ENCODE results near the gene TMCO2.
"Not testable (repeated sequence)": the region's sequence is repeated elsewhere in the genome, so short reads cannot be mapped to it uniquely, and the experiment has no call there.

TMCO2 gene

DNA sequence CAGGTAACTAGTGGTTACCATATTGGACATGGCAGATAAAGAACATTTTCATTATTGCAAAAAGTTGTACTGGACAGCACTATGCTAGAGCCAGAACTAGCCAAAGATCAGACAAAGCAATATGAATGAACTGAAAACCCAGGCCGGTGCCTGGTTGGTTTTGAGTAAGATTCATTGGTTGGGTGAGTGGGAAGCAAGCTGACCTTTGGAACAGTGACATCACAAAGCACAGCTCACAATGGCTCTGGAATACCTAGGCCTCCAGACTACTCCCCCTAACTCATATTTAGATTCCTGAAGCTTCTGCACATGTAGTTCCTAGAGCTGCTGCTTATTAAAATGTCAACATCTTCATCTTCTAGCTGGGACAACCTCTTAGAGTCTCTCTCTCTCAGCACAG lies at the start of gene TMCO2:
Gene TMCO2, plus strand, starts transcription at position 283 of the 400 bp plus-strand sequence. Its CDS starts 57 bp downstream, at position 340.
- Histone ChIP-seq H3K27ac (no peak within 1 kb of the TSS), H3K36me3 (replicated peaks) (no peaks in the 10 kb centered on the region), H3K27me3 (replicated peaks) (no peaks in the 10 kb centered on the region), H3K4me3 (ENCODE audit: low read depth, low read length) (no peak within 1 kb of the TSS)
- TF ChIP-seq, protein P1, sequence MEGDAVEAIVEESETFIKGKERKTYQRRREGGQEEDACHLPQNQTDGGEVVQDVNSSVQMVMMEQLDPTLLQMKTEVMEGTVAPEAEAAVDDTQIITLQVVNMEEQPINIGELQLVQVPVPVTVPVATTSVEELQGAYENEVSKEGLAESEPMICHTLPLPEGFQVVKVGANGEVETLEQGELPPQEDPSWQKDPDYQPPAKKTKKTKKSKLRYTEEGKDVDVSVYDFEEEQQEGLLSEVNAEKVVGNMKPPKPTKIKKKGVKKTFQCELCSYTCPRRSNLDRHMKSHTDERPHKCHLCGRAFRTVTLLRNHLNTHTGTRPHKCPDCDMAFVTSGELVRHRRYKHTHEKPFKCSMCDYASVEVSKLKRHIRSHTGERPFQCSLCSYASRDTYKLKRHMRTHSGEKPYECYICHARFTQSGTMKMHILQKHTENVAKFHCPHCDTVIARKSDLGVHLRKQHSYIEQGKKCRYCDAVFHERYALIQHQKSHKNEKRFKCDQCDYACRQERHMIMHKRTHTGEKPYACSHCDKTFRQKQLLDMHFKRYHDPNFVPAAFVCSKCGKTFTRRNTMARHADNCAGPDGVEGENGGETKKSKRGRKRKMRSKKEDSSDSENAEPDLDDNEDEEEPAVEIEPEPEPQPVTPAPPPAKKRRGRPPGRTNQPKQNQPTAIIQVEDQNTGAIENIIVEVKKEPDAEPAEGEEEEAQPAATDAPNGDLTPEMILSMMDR (IDR thresholded peaks at IDR 0.05; ENCODE audit: low read depth, low read length, missing control alignments) = no peak
- in situ Hi-C loops (cut with HindIII; ENCODE audit: low pct_ligation_motif_present, low sequenced_read_pairs) = no loop called here
- DNase-seq = no peak

DNA sequence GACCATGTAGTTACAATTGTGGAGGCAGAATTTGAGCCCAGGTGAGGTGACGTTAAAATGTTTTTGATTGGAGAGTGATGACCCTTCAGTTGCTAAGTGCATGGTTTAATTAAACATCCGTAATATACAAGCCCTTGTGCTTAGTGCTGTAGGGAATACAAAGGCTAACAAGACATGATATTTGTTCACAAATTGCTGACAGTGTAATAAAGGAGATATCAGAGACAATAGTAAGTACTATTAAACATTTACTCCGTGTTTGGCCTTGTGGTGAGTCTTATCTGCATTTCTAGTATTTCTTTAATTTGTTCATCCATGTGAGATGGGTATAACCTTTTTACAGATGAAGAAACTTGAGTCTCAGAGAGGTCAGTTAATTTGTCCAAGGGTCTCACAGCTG lies 48.6 kb upstream of the TMCO2 start:
- no peaks in the 10 kb centered on the region for H3K27me3 ChIP-seq (replicated peaks)
- no peak for DNase-seq
- H3K4me3 ChIP-seq (ENCODE audit: low read depth, low read length) = no peak overlapping the region
- TF ChIP-seq, protein P1 (IDR thresholded peaks at IDR 0.05; ENCODE audit: low read depth, low read length, missing control alignments) = no peak
- H3K36me3 ChIP-seq (replicated peaks) = no peaks in the 10 kb centered on the region
- in situ Hi-C loops (cut with HindIII; ENCODE audit: low pct_ligation_motif_present, low sequenced_read_pairs) = no loop called here
- H3K27ac ChIP-seq = no peak overlapping the region

DNA sequence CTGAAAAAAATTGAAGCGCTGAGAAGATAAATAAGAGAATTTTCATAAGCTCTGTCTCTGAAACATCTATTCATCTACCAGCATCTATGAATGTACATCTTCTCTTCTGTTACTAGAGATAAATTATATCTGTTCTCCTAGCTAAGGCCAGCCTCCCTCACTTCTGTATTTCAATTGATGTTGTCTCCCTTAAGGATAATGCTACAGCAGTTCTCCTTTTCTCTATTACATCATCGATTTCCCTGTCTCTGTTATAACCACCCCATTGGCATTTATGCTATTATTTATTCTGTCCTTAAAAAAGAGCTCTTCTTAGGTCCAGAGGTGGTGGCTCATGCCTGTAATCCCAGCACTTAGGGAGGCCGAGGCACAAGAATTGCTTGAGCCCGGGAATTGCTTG lies 42.9 kb upstream of the TMCO2 start:
- no peak for DNase-seq
- TF ChIP-seq, protein P1 (IDR thresholded peaks at IDR 0.05; ENCODE audit: low read depth, low read length, missing control alignments) = no peak

DNA sequence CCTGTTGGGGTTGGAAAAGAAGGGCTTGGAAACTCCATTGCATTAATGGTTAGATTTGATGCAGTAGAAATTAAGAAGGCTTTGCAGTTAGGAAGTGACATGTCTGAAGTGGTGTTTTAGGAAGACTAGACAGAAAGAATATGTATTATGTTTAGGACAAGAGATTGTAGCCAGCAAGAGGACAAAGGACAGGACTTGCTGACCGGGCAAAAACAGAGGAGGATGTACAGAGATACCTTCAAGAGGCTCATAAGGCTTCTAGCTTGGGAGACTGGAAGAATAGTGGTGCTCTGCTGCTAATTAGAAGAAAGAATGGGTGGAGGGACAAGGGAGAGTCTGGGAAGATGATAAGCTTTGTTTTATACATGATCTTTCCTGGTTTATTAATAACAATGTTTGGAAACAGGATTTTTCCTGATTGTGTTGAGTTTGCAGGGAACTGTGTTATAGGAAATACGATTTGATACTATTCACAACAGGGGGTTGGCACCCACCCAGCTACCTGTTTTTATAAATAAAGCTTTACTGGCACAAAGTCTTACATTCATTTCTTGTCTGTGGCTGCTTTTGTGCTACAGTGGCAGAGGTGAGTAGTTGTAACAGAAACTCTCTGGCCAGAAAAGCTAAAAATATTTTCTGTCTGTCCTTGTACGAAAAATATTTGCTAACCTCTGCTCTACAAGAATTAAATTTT lies 37.1 kb upstream of the TMCO2 start:
- TF ChIP-seq, protein P1 (IDR thresholded peaks at IDR 0.05; ENCODE audit: low read depth, low read length, missing control alignments) = no peak
- in situ Hi-C loops (cut with HindIII; ENCODE audit: low pct_ligation_motif_present, low sequenced_read_pairs) = no loop called here
- H3K27me3 ChIP-seq (replicated peaks) = no peaks in the 10 kb centered on the region

More for the DNA sequence above, 42.9 kb upstream of the TMCO2 start:
- no peak overlapping the region for H3K27ac ChIP-seq
- in situ Hi-C loops (cut with HindIII; ENCODE audit: low pct_ligation_motif_present, low sequenced_read_pairs) = no loop called here
- H3K27me3 ChIP-seq (replicated peaks) = no peaks in the 10 kb centered on the region
- no peak overlapping the region for H3K4me3 ChIP-seq (ENCODE audit: low read depth, low read length)
- H3K36me3 ChIP-seq (replicated peaks) = peaks cover 3% of the 10 kb centered on the region

DNA sequence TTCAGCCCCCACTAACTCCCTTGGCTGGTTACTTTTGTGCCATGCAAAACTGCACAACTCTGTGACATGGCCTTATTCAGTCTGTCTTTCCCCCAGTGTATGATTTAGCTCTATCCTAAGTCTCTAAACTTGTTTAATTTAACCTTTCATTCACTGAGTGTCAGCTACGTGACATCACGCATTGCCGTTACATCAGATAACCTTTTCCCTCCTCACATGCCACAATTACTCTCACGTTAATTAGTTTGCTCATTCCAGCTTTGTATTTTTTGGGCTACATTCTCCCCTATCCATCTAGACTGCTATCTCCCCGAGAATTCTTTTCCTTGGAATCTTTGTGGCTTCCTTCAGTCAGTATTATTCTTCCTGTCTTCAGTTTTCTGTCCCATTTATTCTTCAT lies 29.4 kb upstream of the TMCO2 start:
- H3K4me3 ChIP-seq (ENCODE audit: low read depth, low read length) = no peak overlapping the region
- in situ Hi-C loops (cut with HindIII; ENCODE audit: low pct_ligation_motif_present, low sequenced_read_pairs) = no loop called here

More for the DNA sequence above, 37.1 kb upstream of the TMCO2 start:
- Histone ChIP-seq H3K27ac (no peak overlapping the region), H3K4me3 (ENCODE audit: low read depth, low read length) (no peak overlapping the region), H3K36me3 (replicated peaks) (peaks cover 3% of the 10 kb centered on the region)
- DNase-seq = no peak

DNA sequence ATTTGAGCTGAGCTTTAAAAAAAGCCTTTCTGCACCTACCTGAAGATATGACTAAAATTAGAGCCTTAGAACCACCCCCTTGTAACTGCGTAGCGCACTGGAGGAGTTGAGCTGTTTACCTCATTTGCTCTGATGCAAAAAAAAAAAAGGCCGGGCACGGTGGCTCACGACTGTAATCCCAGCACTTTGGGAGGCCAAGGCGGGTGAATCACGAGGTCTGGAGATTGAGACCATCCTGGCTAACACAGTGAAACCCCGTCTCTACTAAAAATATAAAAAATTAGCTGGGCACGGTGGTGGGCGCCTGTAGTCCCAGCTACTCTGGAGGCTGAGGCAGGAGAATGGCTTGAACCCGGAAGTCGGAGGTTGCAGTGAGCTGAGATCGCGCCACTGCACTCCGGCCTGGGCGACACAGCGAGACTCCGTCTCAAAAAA lies 26.2 kb upstream of the TMCO2 start:
- H3K27me3 ChIP-seq (replicated peaks); H3K4me3 ChIP-seq (ENCODE audit: low read depth, low read length); H3K27ac ChIP-seq; DNase-seq; in situ Hi-C loops (cut with HindIII; ENCODE audit: low pct_ligation_motif_present, low sequenced_read_pairs); H3K36me3 ChIP-seq (replicated peaks): not testable (repeated sequence)

More for the DNA sequence above, 29.4 kb upstream of the TMCO2 start:
- no peak overlapping the region for H3K27ac ChIP-seq
- TF ChIP-seq, protein P1 (IDR thresholded peaks at IDR 0.05; ENCODE audit: low read depth, low read length, missing control alignments) = no peak
- no peaks in the 10 kb centered on the region for H3K27me3 ChIP-seq (replicated peaks)
- H3K36me3 ChIP-seq (replicated peaks) = no peaks in the 10 kb centered on the region
- no peak for DNase-seq
